T-helper 22 cell (primary cell): ENCODE data around the gene SWAP70.

Source experiments
- DNase-seq: peaks from one replicate; pipeline ENCODE4 v3.0.0-alpha.2; 2020; ENCODE audit warnings: low read depth

Gene SWAP70

GRCh38 chr11:9651899-9652748 lies 11.8 kb upstream of the SWAP70 start:
- DNase-seq = no peak

- no peak for DNase-seq
These were observed 10.0 kb upstream of the SWAP70 start for GRCh38 chr11:9653871-9654270.

- DNase-seq = no peak
These were observed 7.0 kb upstream of the SWAP70 start for GRCh38 chr11:9656864-9657263.

GRCh38 chr11:9657531-9657930 lies 6.3 kb upstream of the SWAP70 start:
- no peak for DNase-seq

GRCh38 chr11:9660886-9661285 lies 3.0 kb upstream of the SWAP70 start:
- no peak for DNase-seq

- no peak for DNase-seq
These were observed 1.6 kb upstream of the SWAP70 start for GRCh38 chr11:9662273-9662672.

GRCh38 chr11:9664276-9665171 lies 647 bp downstream of the SWAP70 start:
- no peak for DNase-seq

GRCh38 chr11:9665749-9666148 lies 1.9 kb downstream of the SWAP70 start:
- no peak for DNase-seq

GRCh38 chr11:9669954-9670353 lies 6.1 kb downstream of the SWAP70 start:
- DNase-seq = no peak

GRCh38 chr11:9672288-9672916 lies 8.5 kb downstream of the SWAP70 start:
- no peak for DNase-seq

GRCh38 chr11:9672918-9673317 lies 9.0 kb downstream of the SWAP70 start:
- no peak for DNase-seq

GRCh38 chr11:9675691-9676090 lies 11.8 kb downstream of the SWAP70 start:
- DNase-seq = no peak

GRCh38 chr11:9677951-9678350 lies 14.1 kb downstream of the SWAP70 start:
- no peak for DNase-seq

- no peak for DNase-seq
These were observed 14.7 kb downstream of the SWAP70 start for GRCh38 chr11:9678576-9678975.

GRCh38 chr11:9680028-9680427 lies 16.2 kb downstream of the SWAP70 start:
- no peak for DNase-seq

GRCh38 chr11:9681583-9682372 lies 17.9 kb downstream of the SWAP70 start:
- DNase-seq = no peak

- DNase-seq = no peak
These were observed 24.0 kb downstream of the SWAP70 start for GRCh38 chr11:9687711-9688477.

GRCh38 chr11:9688716-9689511 lies 25.0 kb downstream of the SWAP70 start:
- DNase-seq = no peak

- no peak for DNase-seq
These were observed 25.8 kb downstream of the SWAP70 start for GRCh38 chr11:9689721-9690120.

GRCh38 chr11:9691865-9692264 lies 28.0 kb downstream of the SWAP70 start:
- DNase-seq = no peak
